ENCODE measurements around the gene PLCG2.

The PLCG2 gene

DNA sequence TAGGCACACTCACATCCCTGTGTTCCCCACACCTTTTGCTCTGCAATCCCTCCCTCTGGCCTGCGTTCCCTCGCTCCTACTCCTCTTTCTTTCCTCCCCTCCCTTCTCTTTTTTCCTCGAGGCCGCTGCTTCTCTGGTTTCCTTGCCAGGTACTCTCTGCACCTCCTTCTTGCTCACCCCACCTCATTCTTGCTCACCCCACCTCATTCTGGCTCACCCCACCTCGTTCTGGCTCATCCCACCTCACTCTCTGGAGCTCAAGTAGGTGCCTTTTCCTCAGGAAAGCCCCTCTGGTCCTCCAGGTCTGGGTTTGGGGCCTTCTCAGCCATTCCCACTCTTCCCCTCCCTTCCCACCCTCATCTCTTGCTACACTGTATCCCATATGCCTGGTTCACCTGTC lies 103.5 kb downstream of the PLCG2 start:
- ATAC-seq (ENCODE audit: low read depth) (no peak), DNase-seq (ENCODE audit: low spot score in 2 of 2) (no peak)
- H3K4me3 Mint-ChIP-seq, result no peak overlapping the region
- peak overlapping the region; percentile 62 for H3K27ac Mint-ChIP-seq
- no peaks in the 10 kb centered on the region for H3K27me3 Mint-ChIP-seq
- peaks cover 32% of the 10 kb centered on the region for H3K36me3 Mint-ChIP-seq
- H3K9me3 Mint-ChIP-seq, result no peaks in the 10 kb centered on the region
- peaks cover 20% of the 10 kb centered on the region for H3K4me1 Mint-ChIP-seq

GRCh38 chr16:81883235-81883634 lies 104.1 kb downstream of the PLCG2 start:
- DNase-seq (ENCODE audit: low spot score in 2 of 2), result no peak
- Mint-ChIP-seq H3K4me1 (peaks cover 20% of the 10 kb centered on the region), H3K9me3 (no peaks in the 10 kb centered on the region), H3K4me3 (no peak overlapping the region), H3K27ac (peak overlapping the region; percentile 47), H3K27me3 (no peaks in the 10 kb centered on the region), H3K36me3 (peaks cover 32% of the 10 kb centered on the region)
- ATAC-seq (ENCODE audit: low read depth), result no peak

GRCh38 chr16:81885976-81886586 lies 107.0 kb downstream of the PLCG2 start:
- Mint-ChIP-seq H3K9me3 (no peaks in the 10 kb centered on the region), H3K27me3 (no peaks in the 10 kb centered on the region), H3K36me3 (peaks cover 21% of the 10 kb centered on the region), H3K4me1 (peaks cover 17% of the 10 kb centered on the region), H3K27ac (peak overlapping the region; percentile 67), H3K4me3 (no peak overlapping the region)
- ATAC-seq (ENCODE audit: low read depth) (peak; percentile 73), DNase-seq (ENCODE audit: low spot score in 2 of 2) (peak; percentile 43 to 46)

GRCh38 chr16:81888520-81889394 lies 109.7 kb downstream of the PLCG2 start:
- H3K36me3 Mint-ChIP-seq, result peaks cover 30% of the 10 kb centered on the region
- no peaks in the 10 kb centered on the region for H3K9me3 Mint-ChIP-seq
- no peaks in the 10 kb centered on the region for H3K27me3 Mint-ChIP-seq
- no peak for ATAC-seq (ENCODE audit: low read depth)
- peak overlapping the region; percentile 31 for H3K27ac Mint-ChIP-seq
- H3K4me3 Mint-ChIP-seq, result no peak overlapping the region
- H3K4me1 Mint-ChIP-seq, result peaks cover 10% of the 10 kb centered on the region
- no peak for DNase-seq (ENCODE audit: low spot score in 2 of 2)

GRCh38 chr16:81891736-81892364 lies 112.8 kb downstream of the PLCG2 start:
- Mint-ChIP-seq H3K27me3 (no peaks in the 10 kb centered on the region), H3K4me1 (peaks cover 3% of the 10 kb centered on the region), H3K36me3 (peaks cover 36% of the 10 kb centered on the region), H3K4me3 (no peak overlapping the region), H3K27ac (peak overlapping the region; percentile 65), H3K9me3 (no peaks in the 10 kb centered on the region)
- ATAC-seq (ENCODE audit: low read depth), result no peak
- no peak for DNase-seq (ENCODE audit: low spot score in 2 of 2)

- ATAC-seq (ENCODE audit: low read depth), result no peak
These were observed 115.5 kb downstream of the PLCG2 start for GRCh38 chr16:81894592-81894991.

DNA sequence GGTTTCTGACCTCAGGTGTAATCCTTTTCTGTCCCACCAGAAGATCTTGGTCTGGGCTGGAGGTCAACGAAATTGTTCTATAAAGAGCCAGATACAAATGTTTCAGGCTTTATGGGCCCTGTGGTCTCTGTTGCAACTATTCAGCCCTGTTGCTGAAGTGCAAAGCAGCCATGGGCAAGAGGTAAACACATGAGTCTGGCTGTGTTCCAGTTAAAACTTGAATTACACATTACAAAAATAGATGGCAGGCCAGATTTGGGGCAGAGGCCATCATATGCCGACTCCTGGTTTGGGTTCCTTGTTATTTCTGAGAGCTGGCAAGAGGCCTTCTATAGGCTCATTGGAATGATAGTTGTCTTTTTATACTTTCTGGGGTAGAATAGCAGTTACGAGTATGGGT lies 117.8 kb downstream of the PLCG2 start:
- Mint-ChIP-seq H3K9me3 (no peaks in the 10 kb centered on the region), H3K27me3 (no peaks in the 10 kb centered on the region), H3K36me3 (peaks cover 43% of the 10 kb centered on the region), H3K27ac (peak overlapping the region; percentile 24), H3K4me1 (no peaks in the 10 kb centered on the region), H3K4me3 (no peak overlapping the region)
- no peak for DNase-seq (ENCODE audit: low spot score in 2 of 2)
- no peak for ATAC-seq (ENCODE audit: low read depth)

More at GRCh38 chr16:81894592-81894991, 115.5 kb downstream of the PLCG2 start:
- no peak overlapping the region for H3K27ac Mint-ChIP-seq
- no peaks in the 10 kb centered on the region for H3K27me3 Mint-ChIP-seq
- DNase-seq (ENCODE audit: low spot score in 2 of 2), result no peak
- H3K4me3 Mint-ChIP-seq, result no peak overlapping the region
- peaks cover 47% of the 10 kb centered on the region for H3K36me3 Mint-ChIP-seq
- no peaks in the 10 kb centered on the region for H3K4me1 Mint-ChIP-seq
- H3K9me3 Mint-ChIP-seq, result no peaks in the 10 kb centered on the region

- no peaks in the 10 kb centered on the region for H3K27me3 Mint-ChIP-seq
- ATAC-seq (ENCODE audit: low read depth), result no peak
- peaks cover 47% of the 10 kb centered on the region for H3K36me3 Mint-ChIP-seq
These were observed 120.5 kb downstream of the PLCG2 start for GRCh38 chr16:81899601-81900000.

GRCh38 chr16:81900014-81900413 lies 120.9 kb downstream of the PLCG2 start:
- Mint-ChIP-seq H3K36me3 (peaks cover 47% of the 10 kb centered on the region), H3K27me3 (no peaks in the 10 kb centered on the region), H3K4me1 (peaks cover 2% of the 10 kb centered on the region), H3K9me3 (no peaks in the 10 kb centered on the region), H3K27ac (no peak overlapping the region), H3K4me3 (no peak overlapping the region)
- no peak for ATAC-seq (ENCODE audit: low read depth)
- DNase-seq (ENCODE audit: low spot score in 2 of 2), result no peak

More at GRCh38 chr16:81899601-81900000, 120.5 kb downstream of the PLCG2 start:
- peaks cover 2% of the 10 kb centered on the region for H3K4me1 Mint-ChIP-seq
- H3K4me3 Mint-ChIP-seq, result no peak overlapping the region
- H3K27ac Mint-ChIP-seq, result no peak overlapping the region
- H3K9me3 Mint-ChIP-seq, result no peaks in the 10 kb centered on the region
- DNase-seq (ENCODE audit: low spot score in 2 of 2), result no peak

GRCh38 chr16:81900456-81900855 lies 121.4 kb downstream of the PLCG2 start:
- Mint-ChIP-seq H3K9me3 (no peaks in the 10 kb centered on the region), H3K36me3 (peaks cover 49% of the 10 kb centered on the region), H3K4me3 (no peak overlapping the region), H3K27me3 (no peaks in the 10 kb centered on the region), H3K27ac (no peak overlapping the region), H3K4me1 (peaks cover 2% of the 10 kb centered on the region)
- DNase-seq (ENCODE audit: low spot score in 2 of 2), result no peak
- ATAC-seq (ENCODE audit: low read depth), result no peak

GRCh38 chr16:81901484-81901883 lies 122.4 kb downstream of the PLCG2 start:
- no peaks in the 10 kb centered on the region for H3K27me3 Mint-ChIP-seq
- no peak overlapping the region for H3K4me3 Mint-ChIP-seq
- no peak overlapping the region for H3K27ac Mint-ChIP-seq
- peaks cover 2% of the 10 kb centered on the region for H3K4me1 Mint-ChIP-seq
- H3K9me3 Mint-ChIP-seq, result no peaks in the 10 kb centered on the region
- DNase-seq (ENCODE audit: low spot score in 2 of 2) (no peak), ATAC-seq (ENCODE audit: low read depth) (no peak)
- peaks cover 47% of the 10 kb centered on the region for H3K36me3 Mint-ChIP-seq

DNA sequence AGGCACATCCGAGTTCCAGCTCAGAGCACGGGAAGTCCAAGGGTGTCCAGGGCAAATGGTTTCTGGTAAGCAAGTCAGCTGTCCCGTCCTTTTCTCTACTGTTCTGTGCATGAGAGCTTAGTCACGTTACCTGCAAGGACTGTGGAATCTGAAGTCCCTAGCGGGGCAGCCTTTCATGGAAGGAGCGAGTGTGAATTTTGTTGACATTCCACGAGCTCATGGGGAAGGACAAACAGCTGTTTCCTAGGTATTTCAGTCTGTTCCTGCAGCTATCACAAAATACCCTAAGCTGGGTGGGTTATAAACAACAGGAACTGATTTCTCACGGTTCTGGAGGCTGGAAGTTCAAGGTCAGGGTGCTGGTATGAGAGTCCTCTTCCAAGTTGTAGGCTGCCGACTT lies 122.9 kb downstream of the PLCG2 start:
- H3K4me1 Mint-ChIP-seq, result peaks cover 2% of the 10 kb centered on the region
- H3K9me3 Mint-ChIP-seq, result no peaks in the 10 kb centered on the region
- no peak overlapping the region for H3K4me3 Mint-ChIP-seq
- H3K27ac Mint-ChIP-seq, result no peak overlapping the region
- H3K27me3 Mint-ChIP-seq, result no peaks in the 10 kb centered on the region
- ATAC-seq (ENCODE audit: low read depth), result no peak
- no peak for DNase-seq (ENCODE audit: low spot score in 2 of 2)
- H3K36me3 Mint-ChIP-seq, result peaks cover 42% of the 10 kb centered on the region

- DNase-seq (ENCODE audit: low spot score in 2 of 2) (no peak), ATAC-seq (ENCODE audit: low read depth) (no peak)
- Mint-ChIP-seq H3K4me1 (peaks cover 2% of the 10 kb centered on the region), H3K27me3 (no peaks in the 10 kb centered on the region), H3K27ac (peak overlapping the region; percentile 69), H3K36me3 (peaks cover 44% of the 10 kb centered on the region), H3K9me3 (no peaks in the 10 kb centered on the region), H3K4me3 (no peak overlapping the region)
These were observed 125.2 kb downstream of the PLCG2 start for GRCh38 chr16:81904320-81904719.

DNA sequence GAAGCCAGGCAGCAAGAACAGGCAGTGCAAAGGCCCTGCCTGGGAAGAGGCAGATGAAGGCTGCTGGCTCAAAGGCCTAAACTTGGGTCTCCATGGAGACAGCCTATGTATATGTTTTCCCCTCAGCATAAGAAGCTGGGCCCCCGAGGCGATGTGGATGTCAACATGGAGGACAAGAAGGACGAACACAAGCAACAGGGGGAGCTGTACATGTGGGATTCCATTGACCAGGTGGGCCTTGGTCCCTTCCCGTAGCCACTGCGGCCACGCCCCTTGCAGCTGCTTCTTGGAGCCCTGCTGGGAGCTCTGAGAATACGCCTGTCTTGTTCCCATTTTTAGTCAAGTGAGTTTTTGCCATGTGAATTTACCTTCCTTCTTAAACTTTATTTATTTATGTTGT lies 126.2 kb downstream of the PLCG2 start:
- ATAC-seq (ENCODE audit: low read depth) (no peak), DNase-seq (ENCODE audit: low spot score in 2 of 2) (no peak)
- Mint-ChIP-seq H3K27ac (no peak overlapping the region), H3K4me3 (no peak overlapping the region), H3K9me3 (no peaks in the 10 kb centered on the region), H3K4me1 (peaks cover 2% of the 10 kb centered on the region), H3K36me3 (peaks cover 41% of the 10 kb centered on the region), H3K27me3 (no peaks in the 10 kb centered on the region)

Data from memory B cell (primary cell).